OCI-M1 (cell line): ENCODE results near the gene NOL9.

ENCODE experiments used
- DNase-seq: peaks from one replicate; lab custom pipeline; 2025; lab: John Stamatoyannopoulos, UW

The NOL9 gene

DNA sequence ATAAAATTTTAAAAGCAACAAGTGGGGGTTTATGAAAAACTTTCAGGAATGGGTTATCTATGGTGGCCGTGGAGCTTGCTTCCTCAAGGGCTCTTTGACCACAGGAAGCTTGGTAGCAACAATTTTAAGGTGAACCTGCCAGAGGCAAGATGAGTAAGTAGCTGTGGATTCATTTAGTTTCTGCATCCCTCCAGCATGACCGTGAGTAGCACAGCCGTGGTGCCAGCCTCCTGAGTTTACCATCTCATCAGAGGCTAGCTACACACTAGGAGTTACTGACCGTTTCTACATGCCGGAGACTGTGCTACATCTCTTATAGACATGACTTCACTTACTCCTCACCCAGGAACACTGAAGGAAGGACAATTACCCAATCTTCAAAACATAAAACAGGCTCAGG lies 32.8 kb downstream of the NOL9 start:
- no peak for DNase-seq

- no peak for DNase-seq
Observed at GRCh38 chr1:6519935-6520671, 34.2 kb downstream of the NOL9 start.

- no peak for DNase-seq
Observed at GRCh38 chr1:6519491-6519934, 34.8 kb downstream of the NOL9 start.

DNA sequence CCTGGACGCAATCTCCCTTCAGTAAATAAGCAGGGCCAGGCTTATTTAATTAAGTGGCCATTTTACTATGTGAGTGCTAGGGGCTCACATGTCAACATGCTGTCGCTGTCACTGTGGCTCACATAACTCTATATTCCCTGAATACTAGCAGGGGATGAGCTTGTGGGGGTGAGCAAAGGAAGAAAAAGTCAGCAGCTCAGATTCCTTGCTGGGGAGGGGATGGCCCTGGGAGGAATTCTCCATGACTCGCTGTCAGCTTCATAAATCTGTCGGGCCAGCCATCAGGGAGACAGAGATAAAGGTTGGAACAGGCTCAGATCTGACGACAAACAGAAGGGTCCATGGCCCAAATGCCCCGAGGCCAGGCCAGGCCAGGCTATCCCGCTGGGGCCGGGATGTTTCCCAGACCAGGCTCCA lies 36.9 kb downstream of the NOL9 start:
- DNase-seq = peak; percentile 22

DNA sequence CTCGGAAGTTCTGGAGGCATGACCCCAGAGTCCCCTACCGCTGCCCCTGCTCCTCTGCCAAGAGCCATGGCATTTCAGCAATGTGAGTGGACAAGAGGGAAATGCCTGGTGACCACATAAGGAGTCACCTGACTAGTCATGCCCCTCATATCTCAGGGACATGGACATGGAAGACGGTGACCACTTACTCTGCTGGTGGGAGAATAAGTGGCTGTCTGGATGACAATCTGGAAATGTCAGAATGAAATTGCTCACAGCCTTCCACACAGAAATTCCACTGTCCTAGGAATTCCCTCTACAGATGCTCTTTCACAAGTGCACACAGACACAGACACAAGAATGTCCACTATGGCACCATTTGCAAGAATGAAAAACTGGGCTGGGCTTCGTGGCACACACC lies 38.5 kb downstream of the NOL9 start:
- no peak for DNase-seq

DNA sequence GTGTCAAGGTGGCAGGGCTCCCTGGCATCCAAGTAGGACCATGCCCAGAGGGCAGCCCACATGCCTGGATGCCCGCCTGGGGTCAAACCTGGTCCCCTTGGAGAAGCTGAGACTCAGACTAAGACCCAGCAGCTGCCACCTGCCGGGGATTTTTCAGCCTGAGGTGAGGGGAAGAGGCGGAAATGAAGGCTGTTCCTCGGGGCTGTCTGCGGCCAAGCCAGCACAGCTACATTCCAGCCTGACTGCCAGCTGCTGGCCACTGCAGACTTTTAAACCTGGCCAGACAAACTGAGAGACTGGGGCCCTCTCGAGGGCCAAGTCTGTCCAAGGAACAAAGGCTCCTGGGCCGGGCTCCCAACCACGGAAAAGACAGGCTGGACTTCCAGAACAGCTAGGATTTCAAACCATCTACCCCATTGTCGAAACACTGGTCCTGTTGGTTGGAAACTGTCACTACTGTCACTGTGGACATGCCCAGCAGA lies 41.0 kb downstream of the NOL9 start:
- no peak for DNase-seq

- DNase-seq = no peak
Observed at GRCh38 chr1:6512908-6513280, 41.4 kb downstream of the NOL9 start.

DNA sequence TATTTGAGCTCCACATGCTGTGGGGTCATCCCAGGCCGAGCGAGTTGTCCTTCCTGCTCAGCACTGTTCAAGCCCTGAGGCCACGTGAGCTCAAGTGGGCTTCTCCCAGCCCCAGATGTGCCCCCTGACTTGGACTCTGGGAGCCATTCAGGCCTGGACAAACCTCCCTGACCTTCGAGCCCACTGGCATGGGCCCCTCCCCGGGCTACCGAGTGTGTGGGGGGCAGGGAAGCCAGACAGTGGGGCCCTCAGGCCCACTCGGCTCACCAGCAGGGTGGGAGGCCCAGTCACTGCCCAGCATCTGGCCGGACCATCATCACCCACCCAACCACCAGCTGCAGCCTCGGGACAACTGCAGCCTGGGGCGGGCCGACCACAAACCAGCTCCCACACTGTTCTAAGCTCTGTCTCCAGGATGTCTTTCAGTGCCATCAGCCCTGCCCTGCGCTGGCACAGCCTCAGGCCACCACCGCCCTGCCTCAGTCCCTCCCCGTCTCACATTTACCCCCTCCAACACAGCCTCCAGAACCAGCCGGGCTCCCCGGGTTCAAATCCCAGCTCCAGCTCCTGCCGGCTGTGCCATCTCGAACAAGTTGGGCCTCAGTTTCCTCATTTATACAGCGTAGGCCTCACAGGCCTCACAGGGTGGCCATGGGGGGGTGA lies 41.9 kb downstream of the NOL9 start:
- no peak for DNase-seq

DNA sequence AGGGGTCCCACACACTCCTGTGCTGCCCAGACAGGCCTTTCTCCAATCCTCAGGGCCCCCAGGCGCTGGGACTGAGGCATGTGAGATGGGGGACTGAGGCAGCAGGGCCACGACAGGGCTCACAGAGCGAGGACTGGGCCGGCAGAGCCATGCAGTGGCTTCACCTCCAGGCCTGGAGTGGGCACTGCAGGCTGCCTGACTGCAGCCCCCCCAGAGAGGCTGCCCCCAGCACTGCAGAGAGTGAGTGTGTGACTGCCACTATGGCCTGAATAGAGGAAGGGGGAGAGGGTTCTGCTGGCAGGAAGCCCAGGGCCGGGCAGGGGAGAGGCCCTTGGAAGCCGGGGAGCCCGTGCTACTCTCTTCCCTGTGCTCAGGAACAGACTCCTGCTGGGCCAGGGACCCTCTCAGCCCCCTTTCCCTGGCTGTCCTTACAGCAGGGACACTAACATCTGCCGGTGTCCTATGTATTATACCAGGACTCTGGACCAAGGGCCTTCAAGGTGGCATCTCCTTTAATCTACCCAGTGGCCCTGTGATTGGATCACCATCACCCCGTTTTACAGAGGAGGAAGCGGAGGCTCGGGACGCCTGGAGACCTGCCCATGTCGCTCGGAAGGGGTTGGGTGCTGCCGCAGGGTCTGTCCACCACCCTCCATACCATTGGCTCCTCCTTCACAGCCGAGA lies 42.6 kb downstream of the NOL9 start:
- no peak for DNase-seq

GRCh38 chr1:6511056-6511455 lies 43.3 kb downstream of the NOL9 start:
- DNase-seq = no peak

- no peak for DNase-seq
Observed at GRCh38 chr1:6510493-6510892, 43.8 kb downstream of the NOL9 start.

GRCh38 chr1:6509919-6510291 lies 44.4 kb downstream of the NOL9 start:
- DNase-seq = no peak

GRCh38 chr1:6509220-6509918 lies 44.9 kb downstream of the NOL9 start:
- no peak for DNase-seq

DNA sequence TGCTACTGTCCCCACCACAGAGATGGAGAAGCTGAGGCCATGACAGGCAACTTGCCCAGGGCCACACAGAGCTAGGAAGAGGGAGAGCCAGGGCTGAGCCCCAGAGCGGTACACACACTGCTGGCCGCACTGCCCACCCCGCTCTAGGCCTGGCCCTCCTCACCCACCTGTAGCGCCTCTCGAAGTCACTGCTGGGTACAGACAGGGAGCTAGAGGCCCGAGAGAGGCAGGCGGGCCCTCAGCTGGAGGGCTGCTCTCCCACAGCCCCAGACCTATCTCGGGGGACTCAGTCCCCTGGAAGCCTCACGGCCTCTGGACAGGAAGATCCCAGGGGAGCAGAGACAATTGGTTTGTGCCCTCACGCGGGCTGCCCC lies 45.5 kb downstream of the NOL9 start:
- DNase-seq = no peak

GRCh38 chr1:6508154-6508815 lies 46.0 kb downstream of the NOL9 start:
- DNase-seq = no peak

GRCh38 chr1:6507461-6507911 lies 46.8 kb downstream of the NOL9 start:
- no peak for DNase-seq

DNA sequence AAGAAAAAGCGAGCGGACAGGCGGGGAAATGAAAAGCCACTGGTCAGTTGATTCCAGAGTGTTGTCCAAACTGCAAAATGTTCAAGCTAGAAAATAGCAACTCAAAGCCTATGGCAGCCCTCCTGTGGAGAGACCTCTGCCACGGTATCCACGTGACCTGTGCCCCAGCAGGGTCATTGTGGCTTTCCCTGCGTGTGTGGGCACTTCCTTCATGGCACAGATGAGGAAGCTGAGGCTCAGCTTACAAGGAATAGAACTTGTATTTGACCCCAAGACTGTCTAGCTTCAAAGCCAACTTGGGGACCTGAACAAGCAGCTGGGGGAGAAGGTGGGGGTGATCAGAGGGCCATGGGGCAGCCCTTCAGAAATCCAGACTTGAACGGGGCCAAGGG lies 47.3 kb downstream of the NOL9 start:
- DNase-seq = no peak

GRCh38 chr1:6506210-6507036 lies 47.9 kb downstream of the NOL9 start:
- no peak for DNase-seq

DNA sequence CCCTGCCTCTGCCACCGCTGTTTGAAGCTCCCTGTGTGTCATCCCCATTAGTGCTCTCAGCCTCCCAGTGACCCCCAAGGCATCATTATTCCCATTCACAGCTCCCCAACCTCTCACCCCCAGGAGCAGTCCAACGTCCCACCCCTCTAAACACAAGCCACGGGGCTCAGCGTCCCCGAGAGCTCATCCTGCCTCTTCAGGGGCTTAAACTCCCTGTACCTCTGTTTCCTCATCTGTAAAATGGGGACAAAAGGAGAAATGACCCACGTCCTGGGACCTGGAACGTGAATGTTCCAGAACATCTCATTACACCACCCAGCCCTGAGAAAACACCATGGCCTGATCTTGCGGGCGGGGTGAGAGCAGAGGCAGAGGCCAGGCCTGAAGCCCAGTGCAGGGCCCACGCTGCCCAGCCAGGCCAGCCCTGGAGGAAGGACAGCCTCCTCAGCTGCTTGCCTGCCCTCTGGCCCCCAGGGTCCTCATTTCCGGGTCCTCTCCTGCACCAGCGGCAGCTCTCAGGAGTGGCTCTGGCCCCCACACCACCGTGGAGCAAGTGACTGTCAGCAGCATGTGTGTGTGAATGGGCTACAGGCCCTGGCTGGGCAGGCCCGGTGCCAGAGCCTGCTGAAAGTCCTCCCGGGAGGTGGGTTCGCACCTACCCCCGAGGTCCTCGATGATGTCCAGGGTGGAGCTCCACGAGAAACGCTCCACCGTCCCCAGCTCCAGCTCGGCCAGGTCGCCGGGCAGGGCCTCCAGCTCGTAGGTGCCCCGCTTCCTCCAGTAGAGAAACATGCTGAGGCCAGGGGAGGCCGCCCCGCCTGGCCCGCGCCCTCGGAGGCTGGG lies 48.7 kb downstream of the NOL9 start:
- no peak for DNase-seq

- DNase-seq = no peak
Observed at GRCh38 chr1:6504887-6505286, 49.4 kb downstream of the NOL9 start.
